ENCODE measurements around the gene CFAP92. TPM values are rescaled to one million over a fixed set of nuclear protein-coding genes. Genes with fewer than 3 reads are reported as not detected.

CFAP92 gene
- total and polyA plus RNA-seq, 2 donors (not counting 3 experiments of a cell fraction or from before 2014, with no cell fraction given), result 0.04 to 0.62 TPM

DNA sequence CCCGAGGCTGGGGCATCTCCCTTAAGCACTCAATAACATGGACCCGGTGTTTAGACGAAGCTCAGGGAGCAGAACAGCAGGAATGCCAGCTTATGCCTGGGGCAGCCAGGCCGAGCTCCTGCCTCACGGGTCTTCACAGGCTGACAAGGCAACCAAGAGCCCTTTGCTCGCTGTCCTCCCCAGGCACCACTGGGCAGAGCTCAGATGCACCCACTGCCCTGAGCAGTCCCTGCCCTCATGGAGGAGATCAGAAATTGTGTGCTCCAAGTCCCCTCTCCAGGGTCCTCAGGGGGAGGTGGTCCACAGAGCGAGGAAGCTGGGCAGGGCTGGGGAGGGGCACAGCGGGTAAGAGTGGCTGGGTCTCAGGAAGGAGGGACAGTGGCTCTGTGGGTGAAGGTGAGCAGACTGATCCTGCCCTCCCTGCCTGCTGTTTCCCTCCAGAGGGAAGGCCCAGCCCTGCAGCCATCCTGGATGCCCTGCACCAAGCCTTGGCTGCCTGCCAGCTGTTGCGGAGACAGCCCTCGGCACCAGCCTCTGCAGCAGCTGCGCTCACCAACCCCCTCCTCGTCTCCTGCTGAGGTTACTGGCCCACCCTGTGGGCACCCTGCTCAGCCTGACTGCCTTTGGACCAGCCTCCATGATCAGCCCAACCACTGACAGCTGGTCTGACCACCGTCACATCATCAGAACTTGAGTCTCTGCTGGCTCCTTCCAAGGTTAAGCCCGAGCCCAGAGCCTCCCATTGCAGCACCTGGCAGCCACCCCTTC is 45.6 kb upstream of the CFAP92 start:
- H4K20me1 ChIP-seq (replicated peaks; ENCODE audit: control insufficient read depth, extremely low read depth, insufficient read depth, low read length), result no peaks in the 10 kb centered on the region
- ChIA-PET CTCF (interaction anchor here (1.6 kb wide), 1 partner anchor 14 kb away, joined by 7 read pairs; no protein-coding TSS in a partner anchor), POLR2A (no interaction called here)
- H3K4me1 ChIP-seq (ENCODE audit: control insufficient read depth, extremely low read depth, insufficient read depth, low read length), result no peaks in the 10 kb centered on the region
- H3K36me3 ChIP-seq (ENCODE audit: control insufficient read depth in 2 of 2, extremely low read depth in 1 of 2, insufficient read depth in 2 of 2, low read length in 2 of 2), result no peaks in the 10 kb centered on the region
- intact Hi-C loops (cut with micrococcal nuclease), result no loop called here
- no peaks in the 10 kb centered on the region for H3K27me3 ChIP-seq (ENCODE audit: control insufficient read depth in 2 of 2, insufficient read depth in 2 of 2, low read length in 2 of 2)
- no peak for FAIRE-seq
- dilution Hi-C loops (cut with MboI; ENCODE audit: extremely low pct_ligation_motif_present, low sequenced_read_pairs), result no loop called here
- no peak overlapping the region for H2AFZ ChIP-seq (ENCODE audit: low read depth, low read length)
- BruUV-seq (replicated peaks), result no TSS peak
- H3K79me2 ChIP-seq (ENCODE audit: control insufficient read depth, insufficient read depth, low read length), result no peaks in the 10 kb centered on the region
- no peak overlapping the region for H3K27ac ChIP-seq (ENCODE audit: insufficient read depth, low read depth, low read length)
- H3K9ac ChIP-seq (replicated peaks; ENCODE audit: extremely low read depth, insufficient read depth, low read length), result no peak overlapping the region
- DNase-seq (ENCODE audit: low read depth, low spot score), result no peak
- no peak for TF ChIP-seq POLR2A (IDR thresholded peaks at IDR 0.05; ENCODE audit: low read depth, low read length)
- TF ChIP-seq POLR2AphosphoS5 (IDR thresholded peaks at IDR 0.05; ENCODE audit: insufficient read depth, low read depth, low read length), result no peak
- TF ChIP-seq, protein P1, sequence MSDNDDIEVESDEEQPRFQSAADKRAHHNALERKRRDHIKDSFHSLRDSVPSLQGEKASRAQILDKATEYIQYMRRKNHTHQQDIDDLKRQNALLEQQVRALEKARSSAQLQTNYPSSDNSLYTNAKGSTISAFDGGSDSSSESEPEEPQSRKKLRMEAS (IDR thresholded peaks at IDR 0.05; ENCODE audit: insufficient read depth, insufficient read length), result no peak
- TF ChIP-seq, protein P2, sequence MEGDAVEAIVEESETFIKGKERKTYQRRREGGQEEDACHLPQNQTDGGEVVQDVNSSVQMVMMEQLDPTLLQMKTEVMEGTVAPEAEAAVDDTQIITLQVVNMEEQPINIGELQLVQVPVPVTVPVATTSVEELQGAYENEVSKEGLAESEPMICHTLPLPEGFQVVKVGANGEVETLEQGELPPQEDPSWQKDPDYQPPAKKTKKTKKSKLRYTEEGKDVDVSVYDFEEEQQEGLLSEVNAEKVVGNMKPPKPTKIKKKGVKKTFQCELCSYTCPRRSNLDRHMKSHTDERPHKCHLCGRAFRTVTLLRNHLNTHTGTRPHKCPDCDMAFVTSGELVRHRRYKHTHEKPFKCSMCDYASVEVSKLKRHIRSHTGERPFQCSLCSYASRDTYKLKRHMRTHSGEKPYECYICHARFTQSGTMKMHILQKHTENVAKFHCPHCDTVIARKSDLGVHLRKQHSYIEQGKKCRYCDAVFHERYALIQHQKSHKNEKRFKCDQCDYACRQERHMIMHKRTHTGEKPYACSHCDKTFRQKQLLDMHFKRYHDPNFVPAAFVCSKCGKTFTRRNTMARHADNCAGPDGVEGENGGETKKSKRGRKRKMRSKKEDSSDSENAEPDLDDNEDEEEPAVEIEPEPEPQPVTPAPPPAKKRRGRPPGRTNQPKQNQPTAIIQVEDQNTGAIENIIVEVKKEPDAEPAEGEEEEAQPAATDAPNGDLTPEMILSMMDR (IDR thresholded peaks at IDR 0.05; ENCODE audit: extremely low read depth in 1 of 2, insufficient read depth in 1 of 2, low read depth in 1 of 2, low read length in 2 of 2), result no peak
- no peak for TF ChIP-seq GATA2 (IDR thresholded peaks at IDR 0.05; ENCODE audit: insufficient read depth, insufficient read length, low read depth, low read length)
- no peak for TF ChIP-seq EZH2 (IDR thresholded peaks at IDR 0.05; ENCODE audit: borderline replicate concordance, low read depth, low read length, severe bottlenecking)
- TF ChIP-seq FOS (IDR thresholded peaks at IDR 0.05; ENCODE audit: borderline replicate concordance, insufficient read depth, low read length), result no peak
- no peak for TF ChIP-seq JUN (IDR thresholded peaks at IDR 0.05; ENCODE audit: borderline replicate concordance, insufficient read depth, insufficient read length, low read depth)
- no peak for TF ChIP-seq MYC (IDR thresholded peaks at IDR 0.05; ENCODE audit: low read depth, low read length)
- H3K9me1 ChIP-seq (replicated peaks; ENCODE audit: control insufficient read depth, extremely low read depth, insufficient read depth, low read length), result no peaks in the 10 kb centered on the region
- H3K4me3 ChIP-seq (replicated peaks in 1 of 3; ENCODE audit: insufficient read depth in 1 of 3, low read depth in 1 of 3, low read length in 3 of 3), result no peak overlapping the region
- H3K4me2 ChIP-seq (ENCODE audit: insufficient read depth, low read length), result no peak overlapping the region
- H3K9me3 ChIP-seq (replicated peaks; ENCODE audit: control insufficient read depth, insufficient read depth, low read length), result no peaks in the 10 kb centered on the region
